ENCODE measurements around the gene DPF3.
A peak's percentile ranks its signal among the peaks of the same experiment; 100 is the strongest.

Gene DPF3

DNA sequence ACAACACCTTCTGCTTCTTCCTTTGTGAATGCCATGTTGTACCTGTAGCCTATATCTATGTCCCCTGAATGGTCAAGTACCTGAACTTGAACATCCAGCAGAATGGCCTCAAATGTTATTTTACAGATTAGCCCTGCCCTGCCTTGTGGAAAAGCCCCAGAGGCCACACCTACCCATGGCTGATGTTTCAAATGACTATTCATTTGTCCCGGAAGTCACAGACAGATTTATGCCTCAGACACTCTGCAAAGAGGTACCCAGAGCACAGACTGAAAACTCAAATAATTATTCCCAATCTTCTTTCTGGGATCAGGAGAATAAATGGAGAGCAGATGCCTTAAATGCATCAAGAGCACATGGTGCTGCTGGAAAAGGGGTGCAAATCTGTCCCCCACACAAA lies 13.0 kb upstream of the DPF3 start:
- no peak for DNase-seq (ENCODE audit: low read depth)
- TF ChIP-seq, protein P1, sequence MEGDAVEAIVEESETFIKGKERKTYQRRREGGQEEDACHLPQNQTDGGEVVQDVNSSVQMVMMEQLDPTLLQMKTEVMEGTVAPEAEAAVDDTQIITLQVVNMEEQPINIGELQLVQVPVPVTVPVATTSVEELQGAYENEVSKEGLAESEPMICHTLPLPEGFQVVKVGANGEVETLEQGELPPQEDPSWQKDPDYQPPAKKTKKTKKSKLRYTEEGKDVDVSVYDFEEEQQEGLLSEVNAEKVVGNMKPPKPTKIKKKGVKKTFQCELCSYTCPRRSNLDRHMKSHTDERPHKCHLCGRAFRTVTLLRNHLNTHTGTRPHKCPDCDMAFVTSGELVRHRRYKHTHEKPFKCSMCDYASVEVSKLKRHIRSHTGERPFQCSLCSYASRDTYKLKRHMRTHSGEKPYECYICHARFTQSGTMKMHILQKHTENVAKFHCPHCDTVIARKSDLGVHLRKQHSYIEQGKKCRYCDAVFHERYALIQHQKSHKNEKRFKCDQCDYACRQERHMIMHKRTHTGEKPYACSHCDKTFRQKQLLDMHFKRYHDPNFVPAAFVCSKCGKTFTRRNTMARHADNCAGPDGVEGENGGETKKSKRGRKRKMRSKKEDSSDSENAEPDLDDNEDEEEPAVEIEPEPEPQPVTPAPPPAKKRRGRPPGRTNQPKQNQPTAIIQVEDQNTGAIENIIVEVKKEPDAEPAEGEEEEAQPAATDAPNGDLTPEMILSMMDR (IDR thresholded peaks at IDR 0.05; ENCODE audit: low read length, missing control alignments) = no peak
- H3K4me3 ChIP-seq (replicated peaks; ENCODE audit: low read depth, low read length) = no peak overlapping the region

DNA sequence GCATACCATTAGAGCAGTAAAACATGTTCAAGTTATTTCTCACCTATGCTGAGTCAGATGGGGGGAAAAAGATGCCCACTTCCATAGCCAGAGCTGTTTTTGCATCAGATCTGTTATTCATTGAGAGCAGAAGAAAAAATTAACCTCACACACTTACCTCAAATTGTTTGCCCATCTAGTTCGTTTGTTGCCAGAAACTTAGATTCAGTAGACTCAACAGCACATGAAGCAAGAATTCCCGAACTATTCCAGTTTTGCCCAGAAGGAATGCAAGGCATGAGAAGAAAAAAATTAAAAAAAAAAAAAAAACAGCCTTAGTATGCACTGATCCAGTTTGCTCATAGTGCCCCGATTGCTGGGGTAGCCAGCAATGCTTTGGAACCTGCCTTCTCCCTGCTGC lies 12.4 kb upstream of the DPF3 start:
- DNase-seq (ENCODE audit: low read depth) = peak; percentile 62
- TF ChIP-seq, protein P1 (IDR thresholded peaks at IDR 0.05; ENCODE audit: low read length, missing control alignments) = no peak
- no peak overlapping the region for H3K4me3 ChIP-seq (replicated peaks; ENCODE audit: low read depth, low read length)

DNA sequence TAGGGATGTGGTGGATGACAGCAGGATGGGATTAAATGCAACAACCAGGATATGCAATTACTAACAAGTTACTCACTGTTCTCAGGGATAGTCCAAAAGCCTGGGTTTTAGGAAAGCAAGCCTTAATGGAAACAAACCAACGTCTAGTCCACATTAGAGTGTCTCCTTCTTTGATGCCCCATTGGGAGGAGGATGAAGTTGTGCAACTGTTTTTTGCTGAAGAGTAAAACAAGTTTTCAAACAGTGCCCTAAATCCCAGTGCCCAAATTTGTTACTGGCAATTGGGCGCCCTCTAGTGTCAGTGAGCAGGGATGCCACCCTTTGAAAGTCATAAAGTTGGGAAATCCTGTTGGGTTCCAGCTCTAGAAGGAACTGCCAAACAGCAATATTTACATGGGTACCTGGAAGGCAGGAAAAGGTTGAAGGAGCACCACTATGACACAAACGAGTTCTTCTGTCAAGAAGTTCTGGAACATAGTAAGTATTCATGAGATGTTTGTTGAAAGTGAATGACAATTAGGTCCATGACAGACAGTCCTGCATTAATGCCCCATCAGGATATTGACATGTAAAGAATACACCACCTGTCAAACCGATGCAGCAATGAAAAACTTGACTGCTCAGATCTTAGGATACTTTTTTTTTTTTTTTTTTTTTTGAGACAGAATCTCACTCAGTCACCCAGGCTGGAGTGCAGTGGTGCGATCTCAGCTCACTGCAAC lies 11.1 kb upstream of the DPF3 start:
- H3K4me3 ChIP-seq (replicated peaks; ENCODE audit: low read depth, low read length) = no peak overlapping the region
- TF ChIP-seq, protein P1 (IDR thresholded peaks at IDR 0.05; ENCODE audit: low read length, missing control alignments) = peak; percentile 94
- DNase-seq (ENCODE audit: low read depth) = peak; percentile 89

DNA sequence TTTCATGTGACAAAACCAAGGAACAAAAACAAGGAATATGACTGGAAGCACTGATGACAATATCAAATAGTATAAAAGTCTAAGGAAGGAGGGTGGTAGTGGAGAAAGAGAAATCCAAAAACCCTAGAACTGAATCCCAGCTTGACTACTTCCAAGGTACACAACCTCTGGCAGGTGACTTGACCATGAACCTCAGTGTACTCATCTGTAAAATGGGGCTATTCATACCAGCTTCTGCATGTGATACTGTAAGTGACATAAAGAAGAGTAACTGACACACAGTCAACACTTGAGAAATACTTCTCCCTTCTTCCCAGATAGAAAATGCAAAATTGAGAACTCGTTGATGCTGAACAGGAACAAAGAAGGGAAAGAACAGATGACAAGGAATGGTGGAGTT lies 10.3 kb upstream of the DPF3 start:
- no peak overlapping the region for H3K4me3 ChIP-seq (replicated peaks; ENCODE audit: low read depth, low read length)
- no peak for DNase-seq (ENCODE audit: low read depth)
- TF ChIP-seq, protein P1 (IDR thresholded peaks at IDR 0.05; ENCODE audit: low read length, missing control alignments) = no peak

DNA sequence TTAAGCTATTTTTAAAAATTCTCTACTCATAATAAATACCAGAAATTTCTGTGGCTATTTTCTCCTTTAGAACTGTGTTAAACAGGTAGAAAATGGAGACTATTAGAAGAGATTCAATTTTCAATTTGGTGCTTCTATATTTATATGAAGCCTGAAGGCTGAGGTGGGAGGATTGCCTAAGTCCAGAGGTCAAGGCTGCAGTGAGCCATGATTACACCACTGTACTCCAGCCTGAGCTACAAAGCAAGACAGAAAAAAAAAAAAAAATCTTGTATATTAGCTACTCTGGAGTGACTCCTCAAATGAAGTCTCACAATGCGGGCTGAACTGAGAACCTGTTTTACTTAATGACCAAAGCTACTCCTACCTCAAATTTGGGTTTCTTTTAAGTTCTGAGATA lies 9.8 kb upstream of the DPF3 start:
- no peak overlapping the region for H3K4me3 ChIP-seq (replicated peaks; ENCODE audit: low read depth, low read length)
- TF ChIP-seq, protein P1 (IDR thresholded peaks at IDR 0.05; ENCODE audit: low read length, missing control alignments) = no peak
- no peak for DNase-seq (ENCODE audit: low read depth)

DNA sequence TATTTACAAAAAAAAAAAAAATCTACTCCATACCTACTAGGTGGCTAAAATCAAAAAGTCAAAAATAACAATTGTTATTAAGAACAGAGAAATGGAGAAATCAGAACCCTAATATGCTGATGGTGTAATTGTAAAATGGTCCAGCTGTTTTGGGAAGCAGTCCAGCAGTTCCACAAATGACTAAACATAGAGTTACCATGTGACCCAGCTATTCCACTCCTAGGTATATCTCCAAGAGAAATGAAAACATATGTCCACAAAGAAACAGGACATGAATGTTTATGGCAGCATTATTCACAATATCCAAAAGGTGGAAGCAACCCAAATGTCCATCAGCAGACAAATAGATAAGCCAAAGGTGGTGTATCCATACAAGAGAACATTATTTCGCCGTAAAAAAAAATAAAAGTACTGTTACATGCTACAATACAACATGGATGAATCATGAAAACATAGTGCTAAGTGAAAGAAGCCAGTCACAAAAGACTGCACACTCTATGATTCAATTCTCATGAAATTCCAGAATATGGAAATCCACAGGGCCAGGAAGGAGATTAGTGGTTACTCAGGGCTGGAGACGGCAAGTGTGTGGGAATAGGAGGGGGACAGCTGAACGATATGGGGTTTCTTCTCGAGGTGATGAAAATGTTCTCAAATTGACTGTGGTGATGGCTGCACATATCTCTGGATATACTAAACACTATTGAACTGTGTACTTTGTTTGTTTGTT lies 9.1 kb upstream of the DPF3 start:
- TF ChIP-seq, protein P1 (IDR thresholded peaks at IDR 0.05; ENCODE audit: low read length, missing control alignments) = no peak
- DNase-seq (ENCODE audit: low read depth) = peak; percentile 58

More for the DNA sequence above, 9.1 kb upstream of the DPF3 start:
- H3K4me3 ChIP-seq (replicated peaks; ENCODE audit: low read depth, low read length) = no peak overlapping the region

Measured in fibroblast of pulmonary artery (primary cell).